CD4-positive, alpha-beta T cell (primary cell): Measurements from ENCODE around the gene CDIP1. TPM values are rescaled to one million over a fixed set of nuclear protein-coding genes. Genes with fewer than 3 reads are reported as not detected.
A peak's percentile ranks its signal among the peaks of the same experiment; 100 is the strongest.

Source experiments
- ATAC-seq: fragments of 200-7000 bp; cut with Tn5 transposase; one replicate; pipeline ENCODE4 v1.10.0; 2022; ENCODE audit warnings: mild to moderate bottlenecking; ENCODE audit not compliant: poor library complexity
- CTCF ChIA-PET: fragments of 350-600 bp; sonication (Branson Sonifier 250); formaldehyde crosslinking; loops from one replicate; lab custom pipeline; 2021; ENCODE audit warnings: antibody characterized with exemption, inconsistent platforms; lab: Charles Lee
- POLR2A ChIA-PET: fragments of 350-600 bp; sonication (Branson Sonifier 250); formaldehyde crosslinking; loops from one replicate; lab custom pipeline; 2021; ENCODE audit warnings: antibody characterized with exemption, inconsistent platforms; lab: Charles Lee
- DNase-seq, 14 experiments: peaks; one replicate each; pipeline ENCODE4 v3.0.0-alpha.2; 2013 to 2020; ENCODE audit warnings: mixed read lengths in 2 of 14
- H3K27ac ChIP-seq, 2 donors: one replicate each; pipeline versions ENCODE4 v1.5.1 to v1.7.0; 2013; ENCODE audit warnings: low read length in 2 of 2, low read depth in 1 of 2, mild to moderate bottlenecking in 1 of 2
- H3K27me3 ChIP-seq, 2 experiments: 1 replicate in 1 of 2; 2 replicates in 1 of 2; pipeline versions ENCODE4 v1.6.1 to v1.7.0; 2013; ENCODE audit warnings: low read length in 2 of 2, control low read depth in 1 of 2, mild to moderate bottlenecking in 1 of 2, moderate library complexity in 1 of 2; ENCODE audit not compliant: insufficient read depth in 2 of 2, control insufficient read depth in 1 of 2
- H3K36me3 ChIP-seq: one replicate; pipeline ENCODE4 v1.6.1; 2013; ENCODE audit warnings: low read length, control low read depth; ENCODE audit not compliant: insufficient read depth
- H3K4me1 ChIP-seq: one replicate; pipeline ENCODE4 v1.6.1; 2013; ENCODE audit warnings: low read length, control low read depth; ENCODE audit not compliant: insufficient read depth
- H3K4me3 ChIP-seq: one replicate; pipeline ENCODE4 v1.5.1; 2013; ENCODE audit warnings: mild to moderate bottlenecking, low read length, moderate library complexity
- H3K9me3 ChIP-seq, 2 experiments: 1 replicate in 1 of 2; 2 replicates in 1 of 2; pipeline versions ENCODE4 v1.6.1 to v1.7.0; 2013; ENCODE audit warnings: low read length in 2 of 2, mild to moderate bottlenecking in 2 of 2, control low read depth in 1 of 2, moderate library complexity in 1 of 2; ENCODE audit not compliant: control insufficient read depth in 1 of 2, insufficient read depth in 1 of 2
- H3K27ac Mint-ChIP-seq: one replicate; pipeline ENCODE4 v1.8.0; 2020; ENCODE audit warnings: mixed read lengths
- H3K27me3 Mint-ChIP-seq: one replicate; pipeline ENCODE4 v1.8.0; 2021; ENCODE audit warnings: mixed read lengths
- H3K36me3 Mint-ChIP-seq: one replicate; pipeline ENCODE4 v1.8.0; 2021; ENCODE audit warnings: low read depth, mixed read lengths
- H3K4me1 Mint-ChIP-seq: one replicate; pipeline ENCODE4 v1.8.0; 2021; ENCODE audit warnings: low read depth, mixed read lengths
- H3K4me3 Mint-ChIP-seq: one replicate; pipeline ENCODE4 v1.8.0; 2020; ENCODE audit warnings: mild to moderate bottlenecking, mixed read lengths
- H3K9me3 Mint-ChIP-seq: one replicate; pipeline ENCODE4 v1.8.0; 2020; ENCODE audit warnings: mixed read lengths
- intact Hi-C, 2 experiments: fragments of 100-400 bp; cut with DNase I in 1 of 2; cut with micrococcal nuclease in 1 of 2; formaldehyde crosslinking; loops; one replicate each; pipeline versions ENCODE4 v1.15.1 to v1.9.0; 2023 to 2025; cut with DNase I, micrococcal nuclease
- total RNA-seq, 174 experiments: library from RNA in 2 of 174; stranded (reverse) in 2 of 174; gene quantifications; one replicate each; pipeline ENCODE4 v1.2.3 and lab custom pipeline; 2021 to 2026
- TF ChIP-seq, protein P1 (sequence below): fragments of 200-600 bp; IDR thresholded peaks from one replicate; pipeline ENCODE4 v1.8.0; 2022; ENCODE audit warnings: antibody characterized with exemption, mild to moderate bottlenecking

Gene CDIP1
- total RNA-seq, 2 experiments from 2014 or later, result 19.5 to 22.4 TPM

DNA sequence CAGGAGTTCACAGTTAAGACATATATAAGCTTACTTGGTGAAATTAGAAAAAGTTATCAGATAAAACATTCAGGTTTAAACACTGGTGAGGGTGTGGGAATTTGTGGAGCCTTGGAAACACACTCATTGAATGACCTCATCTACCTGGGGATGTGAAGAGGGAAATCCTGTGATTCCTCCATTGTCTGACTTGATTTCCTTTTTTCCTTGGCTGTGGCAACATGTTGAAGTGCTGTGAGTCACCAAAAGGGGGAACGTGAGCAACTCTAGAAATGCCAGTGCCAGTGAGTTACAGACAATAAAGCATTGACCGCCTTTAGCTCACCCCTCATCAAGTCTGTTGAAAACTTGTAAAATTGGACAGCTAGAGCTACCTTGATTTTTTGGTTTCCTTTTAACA, 60.6 kb downstream of the CDIP1 start:
- Mint-ChIP-seq H3K4me3 (peak overlapping the region; percentile 92), H3K9me3 (no peaks in the 10 kb centered on the region), H3K4me1 (peaks cover 59% of the 10 kb centered on the region), H3K27ac (peak overlapping the region; percentile 78), H3K36me3 (peaks cover 41% of the 10 kb centered on the region), H3K27me3 (no peaks in the 10 kb centered on the region)
- Histone ChIP-seq H3K27me3 (no peaks in the 10 kb centered on the region), H3K36me3 (peaks cover 10% of the 10 kb centered on the region), H3K9me3 (no peaks in the 10 kb centered on the region), H3K4me3 (peak overlapping the region; percentile 98), H3K27ac (peak overlapping the region in 1 of 2 donors; percentile 35), H3K4me1 (peaks cover 83% of the 10 kb centered on the region)
- TF ChIP-seq, protein P1, sequence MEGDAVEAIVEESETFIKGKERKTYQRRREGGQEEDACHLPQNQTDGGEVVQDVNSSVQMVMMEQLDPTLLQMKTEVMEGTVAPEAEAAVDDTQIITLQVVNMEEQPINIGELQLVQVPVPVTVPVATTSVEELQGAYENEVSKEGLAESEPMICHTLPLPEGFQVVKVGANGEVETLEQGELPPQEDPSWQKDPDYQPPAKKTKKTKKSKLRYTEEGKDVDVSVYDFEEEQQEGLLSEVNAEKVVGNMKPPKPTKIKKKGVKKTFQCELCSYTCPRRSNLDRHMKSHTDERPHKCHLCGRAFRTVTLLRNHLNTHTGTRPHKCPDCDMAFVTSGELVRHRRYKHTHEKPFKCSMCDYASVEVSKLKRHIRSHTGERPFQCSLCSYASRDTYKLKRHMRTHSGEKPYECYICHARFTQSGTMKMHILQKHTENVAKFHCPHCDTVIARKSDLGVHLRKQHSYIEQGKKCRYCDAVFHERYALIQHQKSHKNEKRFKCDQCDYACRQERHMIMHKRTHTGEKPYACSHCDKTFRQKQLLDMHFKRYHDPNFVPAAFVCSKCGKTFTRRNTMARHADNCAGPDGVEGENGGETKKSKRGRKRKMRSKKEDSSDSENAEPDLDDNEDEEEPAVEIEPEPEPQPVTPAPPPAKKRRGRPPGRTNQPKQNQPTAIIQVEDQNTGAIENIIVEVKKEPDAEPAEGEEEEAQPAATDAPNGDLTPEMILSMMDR, result no peak
- DNase-seq (peak in 4 of 14 experiments; percentile 33 to 69 (median 52)), ATAC-seq (no peak)
- POLR2A ChIA-PET, result interaction anchor here (0.9 to 5.8 kb wide), 7 partner anchors 10 to 71 kb away, joined by 3 to 140 read pairs (median 10); partner anchors contain the start of gene CORO7
- intact Hi-C loops, result loop anchor here (1.0 to 5.0 kb wide), 7 partner anchors 51 to 214 kb away; partner anchors contain the start of genes CDIP1 (in 1 of the 2), CORO7 (in 1 of the 2) and NUDT16L1 (in 1 of the 2)
- CTCF ChIA-PET, result interaction anchor here (0.8 to 4.4 kb wide), 12 partner anchors 9 to 146 kb away, joined by 3 to 70 read pairs (median 4); partner anchors contain the start of genes CDIP1, CORO7 and MGRN1

DNA sequence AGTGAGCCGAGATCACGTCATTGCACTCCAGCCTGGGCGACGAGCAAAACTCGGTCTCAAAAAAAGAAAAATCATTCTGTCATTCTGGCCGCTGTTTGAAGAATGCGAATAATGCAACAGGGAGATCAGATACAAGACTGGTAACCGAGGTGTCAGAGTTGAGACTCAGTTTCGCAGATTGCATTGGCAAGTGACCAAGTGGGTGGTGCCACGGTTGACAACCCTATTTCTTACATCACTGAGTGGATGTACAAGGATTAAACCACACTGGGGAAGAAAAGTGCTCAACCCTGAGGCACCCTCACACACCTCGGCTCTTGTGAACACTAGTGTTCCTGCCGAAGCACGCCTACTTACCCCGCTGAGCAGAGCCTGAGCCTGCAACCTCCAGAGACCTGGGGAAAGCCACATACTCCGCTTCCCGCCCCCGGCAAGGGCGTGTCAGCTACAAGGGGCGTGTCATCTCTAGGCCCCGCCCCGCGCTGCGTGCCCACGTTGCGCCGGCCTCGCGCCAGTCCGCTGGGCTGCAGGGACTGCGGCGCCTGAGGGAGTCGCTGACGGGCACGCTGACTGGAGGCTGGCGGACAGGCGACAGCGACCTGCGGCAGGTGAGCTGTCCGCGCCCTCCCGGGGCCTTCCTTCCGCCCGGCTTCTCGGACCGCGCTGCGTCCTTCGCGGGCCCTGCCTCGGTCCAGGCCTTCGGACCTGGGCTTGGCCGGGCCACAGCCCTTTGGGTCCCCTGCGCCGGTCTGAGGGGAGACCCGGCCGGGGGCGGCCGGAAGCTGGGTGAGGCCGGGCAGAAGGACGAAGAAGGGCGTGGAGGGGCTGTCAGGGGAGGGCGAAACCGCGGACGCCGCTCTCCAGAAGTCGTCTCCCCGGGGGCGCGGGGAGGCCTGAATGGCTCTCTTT, 62.4 kb downstream of the CDIP1 start, which contains the start of gene HMOX2:
Gene HMOX2, plus strand, starts transcription at position 519 of the 909 bp plus-strand sequence. CDS start 29,127 bp downstream, outside the sequence.
- no peaks in the 10 kb centered on the region for H3K9me3 ChIP-seq
- H3K27ac Mint-ChIP-seq, result peak within 1 kb of the TSS; percentile 78
- H3K4me3 ChIP-seq, result peak within 1 kb of the TSS; percentile 98
- CTCF ChIA-PET, result interaction anchor here (0.6 to 4.4 kb wide), 20 partner anchors 9 to 222 kb away, joined by 3 to 70 read pairs (median 4); partner anchors contain the start of genes CDIP1, CORO7 and MGRN1
- H3K9me3 Mint-ChIP-seq, result no peaks in the 10 kb centered on the region
- POLR2A ChIA-PET, result interaction anchor here (0.6 to 5.8 kb wide), 21 partner anchors 11 to 332 kb away, joined by 3 to 140 read pairs (median 3); partner anchors contain the start of genes ANKS3, CDIP1, CORO7 and DNAAF8
- intact Hi-C loops, result loop anchor here (1.0 to 5.0 kb wide), 8 partner anchors 12 to 216 kb away; partner anchors contain the start of genes CDIP1 (in 1 of the 2), CORO7 (in 1 of the 2) and NUDT16L1 (in 1 of the 2)
- TF ChIP-seq, protein P1, result peak; percentile 40
- H3K4me3 Mint-ChIP-seq, result peak within 1 kb of the TSS; percentile 92
- DNase-seq (peak; percentile 86 to 97 (median 92)), ATAC-seq (peak; percentile 85)
- peaks cover 68% of the 10 kb centered on the region for H3K4me1 ChIP-seq
- peaks cover 47% of the 10 kb centered on the region for H3K4me1 Mint-ChIP-seq
- H3K27me3 Mint-ChIP-seq, result no peaks in the 10 kb centered on the region
- no peaks in the 10 kb centered on the region for H3K27me3 ChIP-seq
- peak within 1 kb of the TSS; percentile 67 to 80 for H3K27ac ChIP-seq
- H3K36me3 Mint-ChIP-seq, result peaks cover 23% of the 10 kb centered on the region
- H3K36me3 ChIP-seq, result peaks cover 10% of the 10 kb centered on the region
